HUDEP-2 (cell line): Measurements from ENCODE around the gene HINT2.
A peak's percentile ranks its signal among the peaks of the same experiment; 100 is the strongest.

Experiments
- DNase-seq, 76 experiments: peaks; one replicate each; lab custom pipeline; 2025; ENCODE audit not compliant: unreplicated experiment in 76 of 76; lab: John Stamatoyannopoulos, UW

The HINT2 gene

GRCh38 chr9:35781066-35781465 is 33.8 kb downstream of the HINT2 start:
- DNase-seq: no peak

- no peak for DNase-seq
These were observed 36.3 kb downstream of the HINT2 start for GRCh38 chr9:35778496-35778895.

- no peak for DNase-seq
These were observed 38.8 kb downstream of the HINT2 start for GRCh38 chr9:35776018-35776417.

- DNase-seq: no peak
These were observed 39.8 kb downstream of the HINT2 start for GRCh38 chr9:35774907-35775635.

- DNase-seq: no peak
These were observed 42.9 kb downstream of the HINT2 start for GRCh38 chr9:35771943-35772342.

- peak in 10 of 76 experiments; percentile 7 to 36 (median 15) for DNase-seq
These were observed 43.3 kb downstream of the HINT2 start for GRCh38 chr9:35771534-35771933.

GRCh38 chr9:35771075-35771433 is 43.8 kb downstream of the HINT2 start:
- DNase-seq: no peak

- DNase-seq: no peak
These were observed 45.1 kb downstream of the HINT2 start for GRCh38 chr9:35769763-35770162.

GRCh38 chr9:35767458-35767857 is 47.4 kb downstream of the HINT2 start:
- no peak for DNase-seq

GRCh38 chr9:35766997-35767396 is 47.8 kb downstream of the HINT2 start:
- no peak for DNase-seq

- DNase-seq: no peak
These were observed 51.0 kb downstream of the HINT2 start for GRCh38 chr9:35763803-35764202.

- DNase-seq: no peak
These were observed 51.7 kb downstream of the HINT2 start for GRCh38 chr9:35763181-35763580.
